NK-92 (cell line): ENCODE data around the gene BBS12.

Experiments
- DNase-seq: peaks from one replicate; lab custom pipeline; 2025; ENCODE audit not compliant: unreplicated experiment; lab: John Stamatoyannopoulos, UW

BBS12 gene

GRCh38 chr4:122793811-122794210 lies 61.3 kb downstream of the BBS12 start:
- no peak for DNase-seq
